Activated CD8-positive, alpha-beta memory T cell treated with anti-CD3 and anti-CD28 coated beads, Interleukin-2, amount 50 U/mL, for 1 hour (primary cell): ENCODE results near the gene ARL3.
A peak's percentile ranks its signal among the peaks of the same experiment; 100 is the strongest.
"Not testable (repeated sequence)": the region's sequence is repeated elsewhere in the genome, so short reads cannot be mapped to it uniquely, and the experiment has no call there.

Experiments used
- DNase-seq: peaks from one replicate; pipeline ENCODE4 v3.0.0-alpha.2; 2020; ENCODE audit errors: extremely low read depth

The ARL3 gene

DNA sequence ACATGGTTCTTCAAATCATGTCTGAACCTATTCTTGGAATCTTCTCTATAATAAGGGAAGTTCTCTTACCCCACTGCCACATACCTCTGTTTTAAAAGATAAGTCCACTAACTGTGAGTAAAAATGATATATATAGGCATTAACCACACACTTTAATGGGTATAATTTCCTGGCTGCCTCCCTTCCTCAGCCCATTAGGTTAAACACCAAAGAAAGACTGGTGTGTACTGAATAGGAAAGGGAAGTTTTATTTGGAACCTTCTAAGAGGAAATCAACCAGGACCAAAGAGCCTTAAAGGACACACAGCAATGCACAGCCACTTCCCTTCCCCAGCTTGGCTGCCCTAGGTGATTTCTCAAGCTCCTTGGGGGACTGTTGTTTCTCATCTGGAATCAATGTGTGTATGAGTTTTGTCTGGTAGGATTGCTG is 24.5 kb upstream of the ARL3 start:
- DNase-seq = no peak

DNA sequence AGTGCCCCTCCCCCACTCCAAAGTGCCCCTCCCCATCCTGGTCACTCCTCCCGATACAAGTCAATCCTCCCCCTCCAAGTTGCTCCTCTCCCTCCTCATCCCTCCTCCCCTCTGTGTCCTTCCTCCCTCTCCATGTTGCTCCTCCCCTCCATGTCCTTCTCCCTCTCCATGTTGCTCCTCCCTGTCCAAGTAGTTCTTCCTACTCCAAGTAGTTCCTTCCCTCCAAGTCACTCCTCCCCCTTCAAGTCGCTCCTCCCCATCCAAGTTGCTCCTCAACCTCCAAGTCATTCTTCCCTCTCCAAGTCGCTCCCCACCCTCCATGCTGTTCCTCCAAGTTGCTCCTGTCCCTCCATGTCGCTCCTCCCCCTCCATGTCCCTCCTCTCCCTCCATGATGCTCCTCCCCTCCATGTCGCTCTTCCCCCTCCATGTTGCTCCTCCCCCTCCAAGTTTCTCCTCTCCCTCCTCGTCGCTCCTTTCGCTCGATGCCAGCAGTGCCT is 20.9 kb upstream of the ARL3 start:
- no peak for DNase-seq

DNA sequence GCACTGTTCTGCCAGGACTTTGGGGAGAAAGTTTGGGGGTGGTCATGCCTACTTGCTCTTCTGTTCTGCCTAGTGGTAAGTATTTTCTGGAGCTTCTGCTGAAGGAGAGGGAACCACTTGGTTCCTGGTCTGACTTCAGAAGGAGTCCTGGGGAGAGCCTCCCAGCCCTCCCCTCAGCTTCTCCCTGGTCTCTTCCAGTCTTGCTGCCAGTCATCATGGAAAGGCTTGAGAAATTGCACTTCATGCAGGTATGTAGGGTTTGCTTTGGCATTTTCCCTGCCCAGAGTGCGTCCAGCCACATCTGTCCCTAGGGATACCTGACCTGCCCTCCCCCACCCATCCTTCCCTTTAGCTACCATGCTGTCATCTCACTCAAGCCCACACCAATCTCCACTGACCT is 18.5 kb upstream of the ARL3 start:
- DNase-seq = no peak

DNA sequence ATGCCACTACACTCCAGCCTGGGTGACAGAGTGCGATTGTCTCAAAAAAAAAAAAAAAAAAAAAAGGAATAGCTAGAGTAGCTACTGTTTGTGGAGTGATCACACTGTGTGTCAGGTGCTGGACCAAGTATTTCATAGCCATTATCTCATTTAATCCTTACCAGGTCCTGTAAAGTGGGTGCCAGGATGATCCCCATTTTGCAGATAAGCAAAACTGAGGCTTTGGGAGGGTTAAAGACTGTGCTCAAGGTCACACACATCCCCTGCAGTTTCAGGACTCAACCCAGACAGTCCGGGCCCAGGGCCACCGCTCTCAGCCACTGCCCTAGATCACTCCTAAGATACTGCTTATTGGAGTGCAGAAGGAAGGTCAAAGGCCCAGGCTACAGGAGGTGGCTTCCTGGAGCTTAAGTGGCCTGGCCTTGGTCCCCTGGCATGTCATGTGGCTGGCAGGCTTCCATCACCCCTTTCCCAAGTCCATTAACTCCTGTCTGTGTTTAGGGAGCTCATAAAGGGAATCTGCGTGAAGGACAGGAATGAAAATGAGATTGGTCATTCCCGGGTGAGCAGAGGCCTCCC is 17.1 kb upstream of the ARL3 start:
- no peak for DNase-seq

DNA sequence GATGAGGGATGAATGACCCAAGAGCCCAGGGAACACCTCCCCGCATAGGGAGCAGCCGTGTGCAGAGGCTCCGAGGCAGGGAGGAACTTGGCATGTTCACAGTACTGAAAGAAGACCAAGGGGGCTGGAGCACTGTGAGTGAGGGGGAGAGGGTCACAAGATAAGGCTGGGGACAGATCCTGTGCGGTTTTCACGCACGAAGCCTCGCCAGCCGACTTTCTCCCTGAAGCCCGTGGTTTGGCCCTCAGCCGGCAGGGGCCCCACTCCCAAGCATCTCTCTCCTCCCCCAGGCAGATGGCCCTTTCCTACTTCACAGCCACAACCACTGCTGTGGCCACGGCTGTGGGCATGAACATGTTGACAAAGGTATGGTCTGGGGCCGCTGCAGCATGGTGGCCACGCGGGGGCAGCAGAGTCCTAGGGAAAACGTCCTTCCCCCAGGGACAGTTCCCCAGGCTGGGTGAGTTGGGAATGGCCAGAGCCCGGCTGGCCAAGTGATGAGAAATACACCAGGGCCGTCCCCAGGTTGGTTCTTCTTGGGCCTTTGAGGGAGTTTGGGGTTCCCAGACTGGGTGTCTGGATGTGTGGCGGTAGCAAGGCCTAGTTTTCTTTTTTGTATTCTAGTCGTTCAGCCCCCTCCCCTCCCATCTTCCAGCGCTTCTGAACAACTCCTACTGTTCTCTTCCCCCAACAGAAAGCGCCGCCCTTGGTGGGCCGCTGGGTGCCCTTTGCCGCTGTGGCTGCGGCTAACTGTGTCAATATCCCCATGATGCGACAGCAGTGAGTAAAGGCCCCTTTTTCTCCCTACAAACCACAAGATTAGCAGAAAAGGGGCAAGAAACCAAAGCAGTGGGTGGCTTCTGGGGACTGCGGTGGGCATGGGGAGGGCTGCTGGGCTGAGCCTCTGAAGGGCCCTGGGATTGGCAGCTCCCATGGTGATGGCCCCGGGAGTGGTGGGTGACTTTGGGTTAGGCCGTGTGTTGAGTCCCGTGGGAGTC is 15.1 kb upstream of the ARL3 start:
- DNase-seq = no peak

DNA sequence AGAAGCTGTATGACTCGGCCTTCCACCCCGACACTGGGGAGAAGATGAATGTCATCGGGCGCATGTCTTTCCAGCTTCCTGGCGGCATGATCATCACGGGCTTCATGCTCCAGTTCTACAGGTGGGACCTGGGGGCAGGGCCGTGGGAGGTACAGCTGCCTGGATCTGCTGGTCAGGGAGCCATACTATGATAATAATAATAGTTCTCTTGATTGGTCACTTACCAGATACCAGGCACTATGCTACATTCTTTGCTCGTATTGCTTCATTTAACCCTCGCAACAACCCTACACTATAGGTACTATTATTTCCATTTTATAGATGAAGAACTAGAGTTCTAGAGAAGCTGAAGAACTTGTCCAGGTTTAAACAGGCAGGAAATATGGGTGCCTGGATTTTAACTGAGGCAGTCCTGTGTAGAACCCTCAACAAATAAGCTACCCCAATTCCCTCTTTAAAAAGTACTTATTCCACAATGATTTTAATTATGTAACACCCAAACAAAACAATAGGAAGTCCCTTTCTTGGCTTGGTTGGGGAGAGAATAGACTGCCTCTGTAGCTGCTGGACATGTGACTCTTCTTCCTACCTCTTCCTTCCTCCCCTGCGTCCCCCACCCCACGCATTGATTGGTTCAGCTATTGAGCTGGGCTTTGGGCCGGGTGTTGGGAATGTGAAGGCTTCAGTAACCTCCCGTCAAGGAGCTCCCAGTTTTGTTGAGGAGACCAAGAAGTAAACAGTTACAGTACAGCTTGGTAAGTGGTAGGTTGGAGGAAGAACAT is 13.0 kb upstream of the ARL3 start:
- no peak for DNase-seq

DNA sequence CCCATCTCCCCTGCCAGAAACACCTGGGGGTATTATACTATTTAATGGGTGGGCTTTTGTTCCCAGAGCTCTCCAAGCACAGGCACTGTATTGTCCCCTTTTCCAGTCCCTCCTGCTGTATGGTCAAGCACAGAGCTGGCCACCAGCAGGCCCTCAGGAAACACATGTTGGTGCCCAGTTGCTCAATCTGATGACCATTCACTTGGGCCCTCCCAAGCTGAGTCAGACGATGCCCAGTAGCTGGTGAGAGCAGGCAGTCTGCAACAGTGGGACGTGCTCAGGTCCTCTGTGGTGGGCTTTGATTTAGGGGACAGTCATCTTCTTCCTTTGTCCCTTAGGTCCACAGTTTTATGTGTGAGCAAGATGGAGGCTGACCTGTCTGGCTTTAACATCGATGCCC is 12.1 kb upstream of the ARL3 start:
- DNase-seq = no peak

DNA sequence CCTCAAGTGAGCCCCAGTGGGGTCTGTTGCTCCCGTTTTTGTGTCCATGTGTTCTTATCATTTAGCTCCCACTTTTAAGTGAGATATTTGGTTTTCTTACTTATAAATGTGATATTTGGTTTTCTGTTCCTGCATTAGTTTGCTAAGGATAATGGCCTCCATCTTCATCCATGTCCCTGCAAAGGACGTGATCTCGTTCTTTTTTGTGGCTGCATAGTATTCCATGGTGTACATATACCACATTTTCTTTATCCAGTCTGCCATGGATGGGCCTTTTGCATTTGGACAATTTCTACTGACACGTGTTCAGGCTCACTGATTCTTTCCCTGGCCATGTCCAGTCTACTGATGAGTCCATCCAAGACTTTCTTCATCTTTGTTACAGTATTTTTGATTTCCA is 9.8 kb upstream of the ARL3 start:
- no peak for DNase-seq

DNA sequence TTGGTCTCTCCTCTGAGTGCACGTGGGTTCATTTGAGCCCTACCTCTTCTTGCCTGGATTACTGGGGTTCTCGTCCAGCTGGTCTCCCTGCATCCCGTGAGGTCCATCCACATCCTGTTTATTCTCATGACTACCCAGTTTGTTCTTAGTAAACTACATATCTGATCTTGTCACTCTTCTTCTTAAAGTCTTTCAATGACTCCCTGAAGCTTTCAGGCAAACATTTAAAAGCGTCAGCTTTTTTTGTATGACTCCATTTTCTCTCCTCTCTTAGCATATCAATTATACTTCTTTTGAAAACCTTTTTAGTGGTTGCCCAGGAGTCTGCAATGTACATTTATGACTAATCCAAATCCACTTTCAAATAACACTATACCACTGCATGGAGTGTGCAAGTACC is 7.8 kb upstream of the ARL3 start:
- no peak for DNase-seq

DNA sequence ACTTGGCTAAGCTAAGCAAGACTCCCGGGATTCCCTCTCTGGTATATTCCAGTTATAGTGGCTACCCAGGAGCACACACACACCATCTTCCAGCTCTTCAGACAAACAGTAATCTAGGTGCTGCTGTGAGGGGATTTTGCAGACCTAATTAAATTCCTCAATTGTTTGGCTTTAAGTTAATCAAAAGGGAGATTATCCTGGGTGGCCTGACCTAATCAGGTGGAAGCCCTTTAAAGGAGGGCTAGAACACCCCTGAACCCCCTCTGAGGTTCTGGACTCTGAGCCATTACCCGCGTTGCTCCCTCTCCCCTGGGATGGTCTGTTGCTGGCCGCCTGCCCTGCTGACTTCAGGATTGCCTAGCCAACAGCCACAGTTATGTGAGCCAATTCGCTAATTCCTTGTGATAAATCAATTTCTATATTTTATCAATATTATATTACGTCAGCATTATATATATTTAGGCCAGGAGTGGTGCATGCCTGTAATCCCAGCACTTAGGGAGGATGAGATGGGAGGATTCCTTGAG is 6.6 kb upstream of the ARL3 start:
- no peak for DNase-seq

DNA sequence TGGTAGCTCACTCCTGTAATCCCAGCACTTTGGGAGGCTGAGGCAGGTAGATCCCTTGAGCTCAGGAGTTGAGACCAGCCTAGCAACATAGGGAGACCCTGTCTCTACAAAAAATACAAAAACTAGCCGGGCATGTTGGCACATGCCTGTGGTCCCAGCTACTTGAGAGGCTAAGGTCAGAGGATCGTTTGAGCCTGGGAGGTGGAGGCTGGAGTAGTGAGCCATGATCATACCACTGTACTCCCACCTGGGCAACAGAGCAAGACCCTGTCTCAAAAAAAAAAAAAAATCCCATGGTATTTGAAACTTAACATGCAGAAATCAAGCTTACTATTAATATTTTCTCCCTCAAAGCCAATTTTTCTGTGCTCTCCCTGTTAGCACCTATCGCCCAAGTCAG is 6.1 kb upstream of the ARL3 start:
- DNase-seq = no peak

DNA sequence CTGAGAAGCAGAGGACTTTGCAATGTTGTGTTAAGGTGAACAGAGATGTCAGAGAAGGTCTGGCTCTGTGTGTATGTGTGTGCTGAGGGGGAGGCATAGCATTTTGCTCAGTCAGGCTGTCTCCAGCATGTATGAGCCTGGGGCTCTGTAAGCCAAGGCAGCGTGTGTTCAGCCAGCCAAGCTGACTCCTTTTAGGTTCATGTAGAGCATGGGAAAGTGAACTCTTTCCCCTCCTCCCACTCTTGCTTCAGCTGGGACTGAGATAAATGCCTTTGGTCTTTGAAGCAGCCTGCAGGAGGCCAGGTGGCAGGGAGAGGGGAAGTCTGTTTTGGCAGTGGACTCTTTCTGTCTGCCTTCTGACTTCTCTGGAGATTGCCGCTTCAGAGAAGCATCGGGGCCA is 4.0 kb upstream of the ARL3 start:
- DNase-seq = no peak

DNA sequence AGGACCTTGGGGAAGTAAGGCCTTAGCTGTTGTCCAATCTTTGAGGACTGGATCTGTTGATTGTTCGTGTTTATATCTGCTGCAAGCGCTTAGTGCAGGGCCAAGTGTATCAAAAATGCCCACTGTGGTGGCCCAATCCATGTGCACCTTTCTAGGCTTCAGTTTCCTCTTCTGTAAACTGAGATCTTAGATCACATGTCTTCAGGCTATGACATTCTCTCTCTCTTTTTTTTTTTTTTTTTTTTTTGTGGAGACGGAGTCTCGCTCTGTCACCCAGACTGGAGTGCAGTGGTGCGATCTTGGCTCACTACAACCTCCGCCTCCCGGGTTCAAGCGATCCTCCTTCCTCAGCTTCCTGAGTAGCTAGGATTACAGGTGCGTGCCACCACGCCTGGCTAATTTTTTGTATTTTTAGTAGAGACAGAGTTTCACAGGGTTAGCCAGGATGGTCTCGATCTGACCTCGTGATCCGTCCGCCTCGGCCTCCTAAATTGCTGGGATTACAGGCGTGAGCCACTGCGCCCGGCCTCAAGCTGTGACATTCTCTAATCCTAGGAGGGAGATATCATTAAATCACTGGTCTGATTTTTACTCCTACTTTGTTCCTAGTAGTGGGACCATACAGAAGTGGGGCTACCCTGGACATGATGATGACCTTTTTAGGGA is 2.8 kb upstream of the ARL3 start:
- DNase-seq = not testable (repeated sequence)

DNA sequence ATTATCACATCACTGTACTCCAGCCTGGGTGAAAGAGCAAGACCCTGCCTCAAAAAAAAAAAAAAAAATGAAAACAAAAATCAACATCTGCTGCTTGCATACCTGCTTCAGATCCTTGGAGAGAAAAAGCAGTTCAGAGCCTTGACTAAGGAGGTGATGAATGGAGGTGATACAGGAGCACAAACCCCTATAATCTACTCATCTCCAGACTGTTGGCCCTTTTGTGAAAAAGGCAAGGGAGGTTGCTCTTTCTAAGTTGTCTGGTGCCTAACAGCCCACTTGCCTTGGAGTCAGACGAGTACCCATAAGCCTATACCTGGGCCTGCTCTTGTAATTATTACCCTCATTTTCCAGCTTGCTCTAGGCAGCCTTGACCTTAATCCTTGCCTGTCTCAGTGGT is 1.7 kb upstream of the ARL3 start:
- no peak for DNase-seq

DNA sequence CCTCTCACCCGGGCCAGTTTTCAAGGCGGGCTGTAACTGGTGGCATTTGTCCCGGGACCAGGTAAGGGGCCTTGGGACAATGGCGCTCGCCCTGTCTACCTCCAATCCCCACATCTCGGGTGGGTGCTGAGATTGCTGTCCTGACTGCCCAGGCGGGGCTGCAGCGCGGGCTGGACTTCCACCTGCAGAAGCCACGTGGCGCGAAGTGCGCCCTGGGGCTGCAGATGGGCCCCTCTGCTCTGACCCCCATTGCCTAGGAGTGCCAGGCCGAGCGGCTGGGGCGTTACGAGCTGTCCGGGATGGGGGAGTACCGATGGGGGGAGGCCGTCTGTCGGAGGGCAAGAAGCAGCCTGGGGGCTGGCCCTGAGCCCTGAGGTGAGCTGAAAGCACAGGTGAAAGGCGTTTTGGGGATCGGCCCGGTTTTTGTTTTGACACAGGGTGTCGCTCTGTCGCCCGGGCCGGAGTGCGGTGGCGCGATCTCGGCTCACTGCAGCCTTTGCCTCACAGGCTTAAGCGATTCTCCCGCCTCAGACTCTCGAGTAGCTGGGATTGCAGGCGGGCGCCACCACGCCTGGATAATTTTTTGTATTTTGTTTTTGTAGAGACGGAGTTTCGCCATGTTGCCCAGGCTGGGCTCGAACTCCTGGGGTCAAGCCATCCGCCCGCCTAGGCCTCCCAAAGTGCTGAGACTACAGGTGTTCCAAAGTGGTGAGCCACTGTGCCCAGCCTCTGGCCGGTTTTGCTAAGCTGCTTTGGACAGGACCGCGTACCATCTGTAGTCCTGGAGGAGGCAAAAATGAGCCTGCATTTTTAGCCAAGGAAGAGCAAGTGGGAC is 641 bp upstream of the ARL3 start, which contains the start of gene SFXN2:
Gene SFXN2 (plus strand): TSS at position 16 of the 835 bp plus-strand sequence. CDS start 12,001 bp downstream, outside the sequence.
- DNase-seq = no peak

DNA sequence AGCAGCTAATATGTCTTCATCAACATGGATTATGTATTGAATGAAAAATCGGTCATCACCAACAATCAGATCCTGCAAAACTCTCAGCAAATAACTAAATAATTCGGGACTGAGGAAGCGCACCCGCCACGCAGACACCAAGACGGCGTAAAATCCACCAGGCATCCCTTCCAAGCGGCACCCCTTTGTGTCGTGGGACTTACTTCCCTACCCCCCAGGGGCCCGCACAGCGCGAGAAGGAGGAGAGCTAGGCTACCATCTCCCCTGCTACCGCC is 721 bp downstream of the ARL3 start:
- DNase-seq = peak; percentile 20

DNA sequence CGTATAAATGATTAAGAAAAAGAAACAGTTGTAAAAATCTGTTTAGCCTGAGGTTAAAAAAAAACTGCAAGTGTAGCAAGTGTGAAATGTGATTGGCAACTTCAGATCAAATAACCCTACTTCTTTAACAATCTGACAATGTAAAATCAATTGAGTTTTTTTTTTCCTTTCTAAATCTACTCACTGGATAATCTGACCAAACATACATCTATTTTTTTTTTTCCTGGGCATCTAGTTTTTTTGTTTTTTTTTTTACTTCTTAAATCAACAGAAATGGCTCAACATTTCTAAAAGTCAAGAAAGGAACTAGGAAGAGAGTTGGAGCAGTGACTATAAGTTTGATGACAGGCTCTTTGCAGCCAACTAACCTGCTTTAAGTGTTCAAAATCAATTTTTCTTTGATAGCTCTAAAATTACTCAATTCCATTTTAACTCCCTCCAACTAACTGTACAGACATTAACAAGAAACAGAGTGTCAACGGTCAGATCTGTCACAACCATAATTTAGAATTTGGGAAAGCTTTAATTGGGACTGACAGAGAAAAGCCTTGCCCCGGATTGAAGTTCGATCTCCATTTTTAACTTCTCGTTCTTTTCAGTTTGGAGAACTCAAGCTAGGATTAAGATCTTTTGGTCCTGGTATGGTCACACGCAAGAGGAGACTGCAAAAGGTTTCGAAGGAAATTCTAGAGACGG is 1.2 kb downstream of the ARL3 start:
- no peak for DNase-seq

DNA sequence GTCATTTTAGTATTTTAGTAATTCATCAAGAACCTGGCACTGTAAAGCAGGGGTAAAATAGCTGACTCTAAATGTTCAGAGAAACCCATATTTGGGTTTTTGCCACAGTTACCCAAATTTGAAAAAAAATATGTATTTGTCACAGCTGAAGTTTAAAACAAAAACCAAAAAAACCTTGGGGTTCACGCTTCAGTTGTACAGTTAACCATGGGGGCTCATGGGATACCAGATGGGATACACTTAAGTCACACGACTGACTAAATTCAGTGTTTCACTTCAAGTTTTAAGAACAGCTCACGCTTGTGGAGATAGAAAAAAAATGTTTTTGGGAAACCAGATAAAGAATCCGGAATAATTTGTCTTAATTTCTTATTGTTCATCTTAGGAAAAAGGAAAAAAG is 2.1 kb downstream of the ARL3 start:
- no peak for DNase-seq

DNA sequence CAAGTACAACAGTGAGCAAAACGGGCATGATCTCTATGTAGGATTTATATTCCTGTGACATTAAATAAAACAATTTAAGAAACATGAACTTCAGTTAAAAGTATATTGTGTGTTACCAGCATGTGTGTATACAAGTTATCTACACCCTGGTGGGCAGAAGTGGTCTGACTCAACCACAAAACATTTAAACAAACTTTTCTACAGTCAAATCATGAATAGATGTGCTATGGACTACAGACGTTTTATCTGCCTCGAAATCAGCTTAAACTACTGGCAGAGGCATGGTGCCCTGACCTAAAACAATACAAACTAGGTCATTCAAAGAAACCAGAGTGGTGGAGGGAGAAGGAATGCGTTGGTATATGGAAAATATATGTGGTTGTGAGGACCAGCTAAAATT is 3.6 kb downstream of the ARL3 start:
- DNase-seq = no peak

DNA sequence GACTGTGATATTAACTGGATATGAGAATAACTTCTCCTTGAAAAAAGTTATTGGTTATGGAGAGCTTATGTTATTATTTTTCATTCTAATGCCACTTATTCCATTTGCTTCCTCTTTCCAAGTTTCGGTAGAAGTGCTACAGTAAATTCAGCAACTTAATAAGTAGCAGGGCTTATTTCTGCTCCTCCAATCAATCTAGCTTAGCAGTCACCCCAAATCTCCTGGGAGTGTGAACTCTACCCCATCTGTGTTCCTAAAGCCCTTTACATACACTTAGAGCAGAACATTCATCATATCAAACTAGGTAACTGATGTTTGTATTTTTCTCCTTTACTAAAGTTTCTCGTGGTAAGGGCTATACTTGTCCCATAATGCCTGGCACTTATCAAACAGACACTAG is 8.7 kb downstream of the ARL3 start:
- no peak for DNase-seq
